T1000 (cell line): ENCODE measurements around the gene ARMC2.

Experiments used
- DNase-seq: peaks from one replicate; lab custom pipeline; 2025; ENCODE audit warnings: mixed read lengths; lab: John Stamatoyannopoulos, UW

ARMC2 gene

GRCh38 chr6:108988296-108988695, 140.1 kb downstream of the ARMC2 start:
- no peak for DNase-seq

GRCh38 chr6:108988765-108989164, 140.5 kb downstream of the ARMC2 start:
- DNase-seq = no peak

DNA sequence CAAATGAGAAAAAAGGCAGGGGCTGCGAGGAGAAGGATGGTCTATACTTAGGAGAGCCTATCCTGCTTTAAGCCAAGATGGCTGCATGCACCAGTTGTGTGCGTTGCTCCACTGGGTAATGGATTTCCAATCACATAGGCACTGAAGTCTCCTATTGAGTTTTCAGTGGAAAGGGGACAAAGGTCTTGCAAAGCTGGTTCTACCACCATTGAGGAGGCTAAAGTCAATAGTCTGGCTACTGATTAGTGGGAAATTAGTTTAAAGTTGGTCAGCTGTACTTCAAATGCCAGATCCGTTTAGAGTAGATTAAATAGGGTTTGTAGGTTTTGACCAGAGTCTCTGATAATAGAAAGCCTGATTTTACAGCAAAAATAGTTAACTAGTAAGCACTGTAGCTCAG, 141.5 kb downstream of the ARMC2 start:
- DNase-seq = no peak

GRCh38 chr6:108993876-108994275, 145.7 kb downstream of the ARMC2 start:
- DNase-seq = no peak

GRCh38 chr6:108995296-108995695, 147.1 kb downstream of the ARMC2 start:
- DNase-seq = no peak

DNA sequence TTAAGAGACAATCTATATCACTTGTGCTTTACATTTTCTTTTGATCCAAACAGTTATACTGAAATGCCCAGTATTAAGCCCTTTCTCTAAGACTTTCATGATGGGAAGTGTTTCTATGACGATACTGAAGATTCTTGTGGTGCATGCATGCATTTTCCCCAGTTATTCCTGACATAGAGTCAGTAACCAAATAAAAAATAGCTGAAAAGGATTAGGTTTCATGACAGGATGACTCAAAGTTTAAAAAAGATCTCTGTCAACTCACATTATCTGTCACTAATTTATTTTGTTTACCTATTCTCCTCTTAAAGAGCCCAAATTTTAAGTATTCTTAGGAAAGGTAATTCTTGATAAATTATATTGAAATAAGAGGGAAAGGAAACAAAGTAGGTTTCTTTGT, 148.0 kb downstream of the ARMC2 start:
- DNase-seq = no peak

DNA sequence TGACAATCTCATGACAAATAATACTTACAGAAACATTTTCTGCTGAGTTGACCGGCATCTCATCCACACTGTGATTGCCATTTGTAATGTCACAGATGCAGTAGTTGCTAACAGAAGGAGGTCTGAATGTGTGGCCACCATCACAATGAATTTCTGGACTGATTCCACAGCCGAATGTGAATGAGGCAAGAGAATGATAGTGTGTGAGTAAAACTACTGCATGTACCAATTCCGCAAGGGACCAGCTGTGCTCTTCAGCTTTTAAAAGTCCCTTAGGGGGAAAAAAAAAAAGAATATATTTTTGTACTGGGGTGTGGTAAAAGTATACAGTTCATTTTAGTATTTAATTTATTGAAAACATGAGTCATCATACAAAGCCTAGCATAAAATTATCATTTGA, 150.3 kb downstream of the ARMC2 start:
- no peak for DNase-seq

DNA sequence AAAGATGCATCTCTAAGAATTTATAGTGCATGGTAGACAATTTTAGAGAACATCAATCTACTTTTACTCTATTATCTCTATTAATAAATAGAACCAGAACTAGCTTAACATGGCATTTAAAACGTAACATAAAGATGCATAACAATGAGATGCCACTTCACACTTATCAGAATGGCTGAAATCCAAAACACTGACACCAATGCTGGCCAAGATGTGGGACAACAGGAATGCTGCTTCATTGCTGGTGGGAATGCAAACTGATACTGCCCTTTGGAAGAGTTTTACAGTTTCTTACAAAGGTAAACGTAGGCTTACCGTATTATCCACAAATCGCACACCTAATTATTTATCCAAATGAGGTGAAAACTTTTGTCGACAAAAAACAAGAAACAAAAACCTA, 151.2 kb downstream of the ARMC2 start:
- no peak for DNase-seq

- DNase-seq = no peak
Measured at GRCh38 chr6:109000289-109000688, 152.1 kb downstream of the ARMC2 start.

GRCh38 chr6:109001291-109001894, 153.2 kb downstream of the ARMC2 start:
- DNase-seq = no peak

DNA sequence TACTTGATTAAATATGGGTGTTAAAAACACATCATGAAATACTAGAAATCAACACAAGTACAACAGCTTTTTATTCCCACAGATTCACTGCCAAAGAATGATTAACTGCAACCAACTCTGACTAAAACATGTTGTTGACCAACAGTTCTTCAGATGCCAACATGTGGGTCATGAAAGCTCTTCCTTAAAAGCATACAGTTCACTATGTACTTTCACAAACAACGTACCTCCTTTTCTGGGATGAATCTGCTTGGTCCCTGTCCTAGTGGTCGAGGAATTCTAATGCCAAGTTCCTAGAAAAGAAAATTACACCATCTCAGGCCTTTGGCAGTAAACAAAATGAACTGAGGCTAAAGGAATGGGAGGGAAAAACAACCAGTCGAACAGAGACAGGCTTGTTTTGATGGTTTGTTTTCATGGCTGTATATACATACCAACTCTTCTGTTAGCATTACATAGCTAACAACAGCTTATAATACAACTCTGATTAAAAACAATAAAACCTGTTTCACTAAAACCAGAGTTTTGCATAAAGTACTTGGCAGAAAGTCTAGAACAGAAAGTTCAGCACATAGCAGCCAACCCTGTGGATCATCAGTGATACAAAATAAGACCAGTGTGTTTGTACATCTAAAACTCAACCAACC, 154.0 kb downstream of the ARMC2 start:
- no peak for DNase-seq

GRCh38 chr6:109002882-109003281, 154.7 kb downstream of the ARMC2 start:
- no peak for DNase-seq

GRCh38 chr6:109006818-109007217, 158.6 kb downstream of the ARMC2 start:
- DNase-seq = no peak

DNA sequence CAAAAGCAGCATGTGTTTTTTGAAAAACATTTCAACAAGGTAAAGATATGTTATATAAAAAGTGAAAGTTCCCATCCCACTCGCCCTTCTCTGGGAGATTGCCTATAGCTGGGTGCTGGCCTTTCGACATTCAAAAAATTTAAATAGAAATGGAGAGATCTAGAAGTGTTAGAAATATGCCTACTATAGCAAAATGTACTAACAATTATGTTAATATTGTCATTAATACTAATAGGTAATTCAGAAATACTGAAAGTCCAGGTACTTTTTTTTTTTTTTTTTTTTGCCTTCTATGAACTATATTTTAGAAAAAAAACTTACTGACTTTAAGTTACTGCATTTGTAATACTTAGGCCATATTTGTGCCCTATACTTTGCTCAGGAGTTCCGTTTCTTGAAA, 159.3 kb downstream of the ARMC2 start:
- no peak for DNase-seq

- DNase-seq = no peak
Measured at GRCh38 chr6:109008054-109008453, 159.8 kb downstream of the ARMC2 start.

DNA sequence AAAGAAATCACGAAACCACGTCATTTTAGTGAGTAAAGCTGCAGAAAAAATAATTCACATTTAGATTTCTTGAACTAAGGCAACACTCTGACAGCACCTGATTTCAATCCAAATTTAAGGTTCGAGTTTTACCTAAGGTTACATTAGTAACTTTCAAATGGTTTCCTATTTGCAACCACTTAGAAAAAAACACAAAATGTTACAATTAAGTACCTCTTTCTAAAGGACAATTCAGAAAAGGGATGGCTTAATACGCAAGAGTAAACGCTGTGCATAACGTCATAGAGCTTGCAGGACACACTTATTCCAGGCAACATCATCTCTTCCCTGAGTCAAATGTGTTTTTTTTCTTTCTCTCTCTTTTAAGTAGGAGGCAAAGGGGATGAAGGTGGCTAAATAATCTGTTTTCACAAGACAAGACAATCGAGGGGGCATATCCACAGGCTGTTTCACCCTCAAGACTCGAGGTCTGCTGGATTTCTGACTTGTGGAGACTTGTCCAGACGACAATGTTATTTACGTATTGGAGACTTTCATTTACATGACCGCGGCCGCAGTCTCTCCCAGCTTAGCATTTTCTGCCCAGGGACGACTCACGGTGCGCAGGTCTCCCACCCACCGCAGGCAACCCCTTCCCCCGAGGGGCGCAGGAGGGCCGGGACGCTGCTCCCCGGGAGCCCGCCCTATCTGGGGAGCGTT, 160.5 kb downstream of the ARMC2 start:
- DNase-seq = no peak

GRCh38 chr6:109009236-109009961, 161.2 kb downstream of the ARMC2 start:
- peak; percentile 68 for DNase-seq

- no peak for DNase-seq
Measured at GRCh38 chr6:109009962-109010704, 161.9 kb downstream of the ARMC2 start.

GRCh38 chr6:109010705-109011102, 162.5 kb downstream of the ARMC2 start:
- DNase-seq = no peak

DNA sequence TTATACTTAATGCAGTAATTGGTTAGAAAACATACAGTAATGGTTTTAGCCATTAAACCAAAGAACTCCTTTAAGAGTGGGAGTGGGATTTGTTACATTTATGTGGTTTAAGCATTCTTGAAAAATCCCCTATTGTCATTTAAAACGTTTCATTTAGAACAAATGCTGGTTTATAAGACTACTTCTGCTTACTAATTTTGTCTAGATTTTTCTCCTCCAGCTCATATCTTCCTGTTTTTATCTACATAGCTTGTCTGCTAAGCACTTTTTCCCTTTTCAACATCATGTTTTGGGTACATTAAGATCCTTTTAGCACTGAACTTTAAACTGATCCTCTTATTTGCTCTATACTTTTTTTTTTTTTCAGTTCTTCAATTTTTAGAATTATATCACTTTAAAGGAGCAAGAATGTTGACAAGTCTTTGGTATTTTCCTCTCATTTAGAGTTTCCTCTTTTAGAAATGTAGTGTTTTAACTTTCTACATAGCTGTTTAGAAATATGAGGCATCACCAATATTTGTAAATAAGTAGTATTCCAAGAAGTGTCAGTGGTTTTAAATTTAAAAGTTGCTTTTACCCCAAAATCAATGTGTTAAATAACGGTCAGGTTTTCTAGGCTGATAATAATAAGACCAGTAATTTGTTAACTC, 165.6 kb downstream of the ARMC2 start:
- no peak for DNase-seq

- no peak for DNase-seq
Measured at GRCh38 chr6:109014606-109015005, 166.4 kb downstream of the ARMC2 start.

DNA sequence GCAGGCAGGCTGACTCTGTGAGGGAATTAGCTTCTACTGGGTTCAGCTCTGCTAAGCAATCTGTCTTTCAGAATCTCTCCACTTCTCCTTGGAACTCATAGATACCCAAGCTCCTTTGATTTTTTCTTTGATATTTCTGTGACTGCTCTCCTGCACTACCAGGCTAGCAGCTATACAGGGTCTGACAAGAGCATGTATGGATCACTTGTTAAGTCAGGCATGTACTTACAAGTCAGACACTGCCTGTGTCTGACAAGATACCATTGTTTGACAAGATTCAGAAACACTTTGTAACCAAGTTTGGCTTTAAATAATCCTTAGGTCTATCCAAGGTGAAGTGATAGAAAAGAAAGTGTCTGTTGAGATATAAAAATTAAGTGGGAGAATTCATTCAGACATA, 167.0 kb downstream of the ARMC2 start:
- no peak for DNase-seq
